Ovary (tissue), 3 donors: ENCODE data around the gene SCN4A.

Experiments used
- EP300 ChIP-seq: sonication (generic); formaldehyde crosslinking; IDR thresholded peaks from one replicate; pipeline ENCODE4 v1.6.1; 2017; ENCODE audit warnings: antibody characterized with exemption
- POLR2A ChIP-seq: fragments of 450-650 bp; IDR thresholded peaks from one replicate; pipeline ENCODE4 v1.6.1; 2017; ENCODE audit warnings: antibody characterized with exemption, mild to moderate bottlenecking, moderate library complexity
- TF ChIP-seq, protein P1 (sequence below), 3 donors: fragments of 450-650 bp in 2 of 3; fragments of 200-600 bp in 1 of 3; IDR thresholded peaks; one replicate each; pipeline versions ENCODE4 v1.5.1 to v1.8.0; 2016 to 2022; ENCODE audit warnings: antibody characterized with exemption in 3 of 3, mild to moderate bottlenecking in 1 of 3
- donor health status: DM: no; HTN: no; CAD: no.

DNA sequence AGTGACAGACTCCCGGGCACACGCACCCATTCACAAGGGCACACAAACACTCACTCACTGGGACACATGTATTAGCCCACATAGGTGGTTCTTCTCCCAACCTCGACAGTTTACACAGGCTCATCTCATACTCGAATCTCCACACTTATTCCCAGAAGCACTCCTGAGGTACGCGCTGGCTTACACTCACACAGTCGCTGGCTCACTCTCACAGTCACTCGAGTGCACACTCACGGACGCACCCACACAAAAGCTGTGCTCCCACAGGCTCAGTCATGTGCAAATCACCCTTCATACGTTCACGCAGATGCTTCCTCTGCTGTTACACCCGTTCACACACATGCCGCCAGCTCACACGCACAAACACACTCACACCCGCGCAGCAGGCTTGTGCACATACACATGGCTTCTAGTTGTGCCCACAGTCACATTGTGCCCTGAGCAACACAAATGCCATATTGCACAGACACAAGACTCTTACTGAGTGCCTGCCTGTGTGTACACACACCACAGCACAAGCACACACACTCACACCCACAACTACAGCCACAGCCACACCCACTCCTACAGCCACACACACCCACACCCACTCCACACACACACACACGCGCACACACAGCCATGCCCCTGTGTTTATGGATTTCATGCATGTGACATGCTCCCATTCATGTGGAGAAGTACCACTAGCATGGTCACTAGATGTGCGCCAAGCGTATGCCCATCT lies 17.1 kb upstream of the SCN4A start:
- TF ChIP-seq, protein P1, sequence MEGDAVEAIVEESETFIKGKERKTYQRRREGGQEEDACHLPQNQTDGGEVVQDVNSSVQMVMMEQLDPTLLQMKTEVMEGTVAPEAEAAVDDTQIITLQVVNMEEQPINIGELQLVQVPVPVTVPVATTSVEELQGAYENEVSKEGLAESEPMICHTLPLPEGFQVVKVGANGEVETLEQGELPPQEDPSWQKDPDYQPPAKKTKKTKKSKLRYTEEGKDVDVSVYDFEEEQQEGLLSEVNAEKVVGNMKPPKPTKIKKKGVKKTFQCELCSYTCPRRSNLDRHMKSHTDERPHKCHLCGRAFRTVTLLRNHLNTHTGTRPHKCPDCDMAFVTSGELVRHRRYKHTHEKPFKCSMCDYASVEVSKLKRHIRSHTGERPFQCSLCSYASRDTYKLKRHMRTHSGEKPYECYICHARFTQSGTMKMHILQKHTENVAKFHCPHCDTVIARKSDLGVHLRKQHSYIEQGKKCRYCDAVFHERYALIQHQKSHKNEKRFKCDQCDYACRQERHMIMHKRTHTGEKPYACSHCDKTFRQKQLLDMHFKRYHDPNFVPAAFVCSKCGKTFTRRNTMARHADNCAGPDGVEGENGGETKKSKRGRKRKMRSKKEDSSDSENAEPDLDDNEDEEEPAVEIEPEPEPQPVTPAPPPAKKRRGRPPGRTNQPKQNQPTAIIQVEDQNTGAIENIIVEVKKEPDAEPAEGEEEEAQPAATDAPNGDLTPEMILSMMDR (IDR thresholded peaks at IDR 0.05) = no peak
- no peak for TF ChIP-seq EP300
- TF ChIP-seq POLR2A = no peak
